Transverse colon (tissue), 4 donors: ENCODE measurements around the gene CAB39L. TPM values are rescaled to one million over a fixed set of nuclear protein-coding genes. Genes with fewer than 3 reads are reported as not detected.

Source experiments
- DNase-seq: peaks from one replicate; pipeline ENCODE4 v3.0.0-alpha.2; 2019
- H3K27ac ChIP-seq, 4 donors: fragments of 200-600 bp; sonication (generic); 2 replicates each; pipeline ENCODE4 v1.5.1; 2016 to 2018; ENCODE audit warnings: inconsistent platforms in 4 of 4
- H3K27me3 ChIP-seq: fragments of 200-600 bp; sonication (generic); 2 replicates; pipeline ENCODE4 v1.5.1; 2017; ENCODE audit warnings: inconsistent platforms
- H3K36me3 ChIP-seq, 4 donors: fragments of 200-600 bp; sonication (generic); 2 replicates each; pipeline ENCODE4 v1.5.1; 2017 to 2019; ENCODE audit warnings: inconsistent platforms in 4 of 4
- H3K4me1 ChIP-seq, 4 donors: fragments of 200-600 bp; sonication (generic); 2 replicates each; pipeline ENCODE4 v1.5.1; 2017 to 2020; ENCODE audit warnings: inconsistent platforms in 4 of 4
- H3K4me3 ChIP-seq, 4 donors: fragments of 200-600 bp; sonication (generic); 1 replicate in 1 of 4; 2 replicates in 3 of 4; pipeline versions ENCODE4 v1.5.1 to v1.6.1; 2017 to 2019; ENCODE audit warnings: inconsistent platforms in 4 of 4
- H3K9me3 ChIP-seq, 2 donors: fragments of 200-600 bp; sonication (generic); 2 replicates each; pipeline ENCODE4 v1.5.1; 2017 to 2019; ENCODE audit warnings: inconsistent platforms in 2 of 2
- CTCF ChIP-seq, 5 experiments: fragments of 200-600 bp in 3 of 5; fragments of 450-650 bp in 2 of 5; sonication (generic) in 3 of 5; IDR thresholded peaks; 1 replicate in 2 of 5; 2 replicates in 3 of 5; pipeline ENCODE4 v1.5.1; 2016 to 2017; ENCODE audit warnings: antibody characterized with exemption in 5 of 5, inconsistent platforms in 3 of 5, mild to moderate bottlenecking in 2 of 5, moderate library complexity in 1 of 5
- EP300 ChIP-seq: sonication (generic); formaldehyde crosslinking; IDR thresholded peaks from one replicate; pipeline ENCODE4 v1.6.1; 2017; ENCODE audit warnings: antibody characterized with exemption, low read depth
- POLR2A ChIP-seq: fragments of 450-650 bp; IDR thresholded peaks from one replicate; pipeline ENCODE4 v1.6.1; 2016; ENCODE audit warnings: antibody characterized with exemption, mild to moderate bottlenecking, moderate library complexity
- POLR2AphosphoS5 ChIP-seq, 3 donors: sonication (generic); formaldehyde crosslinking; IDR thresholded peaks; one replicate each; pipeline ENCODE4 v1.6.1; 2016; ENCODE audit warnings: antibody characterized with exemption in 3 of 3
- WGBS, 2 donors: methylation state at CpG; one replicate each; pipeline ENCODE4 v1.1.5; 2018; ENCODE audit warnings: low coverage in 1 of 2; 5-methylcytosine and 5-hydroxymethylcytosine counted together
- in situ Hi-C, 4 donors: fragments of 200-750 bp; cut with MboI; loops; one replicate each; pipeline versions ENCODE4 v1.15.0 to v1.15.1; 2017; ENCODE audit warnings: low sequenced_read_pairs in 3 of 4, low pct_ligation_motif_present in 1 of 4, low pct_unique_long_range_greater_than_20kb in 1 of 4
- intact Hi-C: fragments of 100-400 bp; cut with DNase I; formaldehyde crosslinking; loops from one replicate; pipeline ENCODE4 v1.15.1; 2023; ENCODE audit warnings: low total_unique reads
- total RNA-seq, 4 donors: library from RNA; depleted of rRNA; stranded (reverse); fragments of >200 nt; gene quantifications; one replicate each; pipeline ENCODE4 v1.1.0, GENCODE V29; 2016

CAB39L gene
- total RNA-seq, 4 donors from 2014 or later = 23.5 to 36.7 (median 25.4) TPM

- DNase-seq = no peak
- WGBS, 2 donors = 93 to 100% methylated on average over 1 to 7 of the region's 7 CpGs
- H3K4me1 ChIP-seq = peaks cover 0 to 6% (median 5%) of the 10 kb centered on the region in 4 donors
- intact Hi-C loops (no loop called here), in situ Hi-C loops (loop anchor here in 2 of 4 donors (10.0 to 25.0 kb wide), 2 partner anchors 306 to 313 kb away; no protein-coding TSS in a partner anchor)
- no peak overlapping the region for H3K27ac ChIP-seq
- H3K4me3 ChIP-seq = no peak overlapping the region
- no peaks in the 10 kb centered on the region for H3K27me3 ChIP-seq
- no peak for TF ChIP-seq POLR2A
- TF ChIP-seq CTCF (IDR thresholded peaks at IDR 0.05) = no peak
- no peak for TF ChIP-seq POLR2AphosphoS5 (IDR thresholded peaks at IDR 0.05)
- no peak for TF ChIP-seq EP300
- no peaks in the 10 kb centered on the region for H3K36me3 ChIP-seq
- H3K9me3 ChIP-seq = no peaks in the 10 kb centered on the region
Observed at GRCh38 chr13:49298903-49299605, 144.8 kb downstream of the CAB39L start.

- H3K27me3 ChIP-seq = no peaks in the 10 kb centered on the region
- TF ChIP-seq POLR2AphosphoS5 (IDR thresholded peaks at IDR 0.05) = no peak
- TF ChIP-seq CTCF (IDR thresholded peaks at IDR 0.05) = no peak
- no peak for TF ChIP-seq EP300
- TF ChIP-seq POLR2A = no peak
- intact Hi-C loops (no loop called here), in situ Hi-C loops (loop anchor here in 2 of 4 donors (10.0 to 25.0 kb wide), 2 partner anchors 306 to 314 kb away; no protein-coding TSS in a partner anchor)
- H3K9me3 ChIP-seq = no peaks in the 10 kb centered on the region
- H3K27ac ChIP-seq = no peak overlapping the region
- DNase-seq = no peak
- H3K36me3 ChIP-seq = no peaks in the 10 kb centered on the region
- H3K4me3 ChIP-seq = no peak overlapping the region
- H3K4me1 ChIP-seq = peaks cover 0 to 6% (median 5%) of the 10 kb centered on the region in 4 donors
Observed at GRCh38 chr13:49298416-49298815, 145.4 kb downstream of the CAB39L start.

GRCh38 chr13:49297338-49297737 is 146.5 kb downstream of the CAB39L start:
- in situ Hi-C loops = loop anchor here in 2 of 4 donors (10.0 to 25.0 kb wide), 2 partner anchors 307 to 315 kb away; no protein-coding TSS in a partner anchor
- 88% methylated on average over 3 of the region's 4 CpGs; no CpG with 5 or more reads in 1 of the 2 donors for WGBS, 2 donors

GRCh38 chr13:49296659-49297058 is 147.2 kb downstream of the CAB39L start:
- Histone ChIP-seq H3K27me3 (no peaks in the 10 kb centered on the region), H3K36me3 (no peaks in the 10 kb centered on the region), H3K4me1 (peaks cover 0 to 9% (median 4%) of the 10 kb centered on the region in 4 donors), H3K4me3 (no peak overlapping the region), H3K9me3 (no peaks in the 10 kb centered on the region), H3K27ac (no peak overlapping the region)
- DNase-seq = no peak
- TF ChIP-seq POLR2AphosphoS5 (IDR thresholded peaks at IDR 0.05) (no peak), POLR2A (no peak), EP300 (no peak), CTCF (IDR thresholded peaks at IDR 0.05) (no peak)
- intact Hi-C loops (no loop called here), in situ Hi-C loops (loop anchor here in 2 of 4 donors (10.0 to 25.0 kb wide), 2 partner anchors 308 to 316 kb away; no protein-coding TSS in a partner anchor)
- 100% methylated on average over 2 of the region's 2 CpGs; no CpG with 5 or more reads in 1 of the 2 donors for WGBS, 2 donors

More at GRCh38 chr13:49297338-49297737, 146.5 kb downstream of the CAB39L start:
- Histone ChIP-seq H3K36me3 (no peaks in the 10 kb centered on the region), H3K4me3 (no peak overlapping the region), H3K4me1 (peaks cover 0 to 8% (median 5%) of the 10 kb centered on the region in 4 donors), H3K27me3 (no peaks in the 10 kb centered on the region), H3K27ac (no peak overlapping the region), H3K9me3 (no peaks in the 10 kb centered on the region)
- TF ChIP-seq EP300 (no peak), POLR2A (no peak), CTCF (IDR thresholded peaks at IDR 0.05) (no peak)
- intact Hi-C loops = no loop called here
- no peak for DNase-seq
